Esophagus squamous epithelium (tissue), 5 donors: ENCODE results near the gene NDRG3. TPM values are rescaled to one million over a fixed set of nuclear protein-coding genes. Genes with fewer than 3 reads are reported as not detected.

ENCODE experiments used
- DNase-seq: peaks from one replicate; lab custom pipeline; 2025; lab: John Stamatoyannopoulos, UW
- H3K27ac ChIP-seq, 4 donors: fragments of 200-600 bp; sonication (generic); one replicate each; pipeline ENCODE4 v1.5.1; 2016 to 2019; ENCODE audit warnings: mild to moderate bottlenecking in 1 of 4
- H3K27me3 ChIP-seq, 4 donors: fragments of 200-600 bp; sonication (generic); 1 replicate in 3 of 4; 2 replicates in 1 of 4; pipeline versions ENCODE4 v1.5.1 to v1.6.0; 2017 to 2021; ENCODE audit warnings: antibody characterized with exemption in 1 of 4
- H3K36me3 ChIP-seq, 3 donors: fragments of 200-600 bp; sonication (generic); one replicate each; pipeline ENCODE4 v1.5.1; 2016 to 2019
- H3K4me1 ChIP-seq, 3 donors: fragments of 200-600 bp; sonication (generic); one replicate each; pipeline ENCODE4 v1.5.1; 2017 to 2019
- H3K4me3 ChIP-seq, 4 donors: fragments of 200-600 bp; sonication (generic); 1 replicate in 3 of 4; 2 replicates in 1 of 4; pipeline ENCODE4 v1.5.1; 2016 to 2019; ENCODE audit warnings: mild to moderate bottlenecking in 2 of 4, moderate library complexity in 1 of 4
- H3K9me3 ChIP-seq, 3 donors: fragments of 200-600 bp; sonication (generic); one replicate each; pipeline ENCODE4 v1.5.1; 2016 to 2019
- POLR2A ChIP-seq, 4 donors: fragments of 450-650 bp; IDR thresholded peaks; one replicate each; pipeline ENCODE4 v1.6.1; 2017; ENCODE audit warnings: antibody characterized with exemption in 4 of 4, mild to moderate bottlenecking in 4 of 4, moderate library complexity in 3 of 4
- WGBS, 2 donors: methylation state at CpG; one replicate each; pipeline ENCODE4 v1.1.5; 2018; 5-methylcytosine and 5-hydroxymethylcytosine counted together
- intact Hi-C: fragments of 100-400 bp; cut with DNase I; formaldehyde crosslinking; loops from one replicate; pipeline ENCODE4 v1.15.0; 2022
- total RNA-seq, 4 donors: library from RNA; depleted of rRNA; stranded (reverse); fragments of >200 nt; gene quantifications; one replicate each; pipeline ENCODE4 v1.1.0, GENCODE V29; 2016
- TF ChIP-seq, protein P1 (sequence below), 6 experiments: fragments of 450-650 bp in 4 of 6; fragments of 200-600 bp in 2 of 6; sonication (generic) in 2 of 6; IDR thresholded peaks; one replicate each; pipeline ENCODE4 v1.5.1; 2016 to 2019; ENCODE audit warnings: antibody characterized with exemption in 6 of 6, mild to moderate bottlenecking in 4 of 6, moderate library complexity in 4 of 6
- donor health status: DM: yes; HTN: yes; CAD: no.

The NDRG3 gene
- total RNA-seq, 4 donors from 2014 or later = 13.9 to 23.5 (median 18.1) TPM

DNA sequence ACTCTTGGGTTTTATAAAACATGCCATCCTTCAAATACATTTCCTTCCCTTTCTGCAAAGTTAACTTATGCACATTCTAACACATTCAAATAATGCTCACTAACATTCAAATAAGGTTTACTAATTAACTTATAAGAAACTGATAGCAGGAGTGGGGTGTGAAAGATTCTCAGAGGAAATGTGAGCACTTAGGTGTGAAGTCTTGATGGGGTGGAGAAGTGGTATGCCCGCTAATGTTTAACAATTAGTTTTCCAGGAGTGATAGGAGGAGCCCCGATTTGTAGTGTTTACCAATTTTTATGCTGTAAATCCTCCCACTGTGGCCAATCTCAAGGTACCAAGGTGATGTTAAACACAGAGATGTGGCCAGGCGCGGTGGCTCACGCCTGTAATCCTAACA, 46.0 kb upstream of the NDRG3 start:
- H3K9me3 ChIP-seq = no peaks in the 10 kb centered on the region
- H3K27ac ChIP-seq = no peak overlapping the region
- peaks cover 20 to 97% (median 30%) of the 10 kb centered on the region in 3 donors for H3K36me3 ChIP-seq
- WGBS, 2 donors = 89 to 91% methylated on average over 5 of the region's 5 CpGs
- no peaks in the 10 kb centered on the region for H3K27me3 ChIP-seq
- peaks cover 0 to 7% (median 0%) of the 10 kb centered on the region in 3 donors for H3K4me1 ChIP-seq
- TF ChIP-seq POLR2A (IDR thresholded peaks at IDR 0.05) = no peak
- TF ChIP-seq, protein P1, sequence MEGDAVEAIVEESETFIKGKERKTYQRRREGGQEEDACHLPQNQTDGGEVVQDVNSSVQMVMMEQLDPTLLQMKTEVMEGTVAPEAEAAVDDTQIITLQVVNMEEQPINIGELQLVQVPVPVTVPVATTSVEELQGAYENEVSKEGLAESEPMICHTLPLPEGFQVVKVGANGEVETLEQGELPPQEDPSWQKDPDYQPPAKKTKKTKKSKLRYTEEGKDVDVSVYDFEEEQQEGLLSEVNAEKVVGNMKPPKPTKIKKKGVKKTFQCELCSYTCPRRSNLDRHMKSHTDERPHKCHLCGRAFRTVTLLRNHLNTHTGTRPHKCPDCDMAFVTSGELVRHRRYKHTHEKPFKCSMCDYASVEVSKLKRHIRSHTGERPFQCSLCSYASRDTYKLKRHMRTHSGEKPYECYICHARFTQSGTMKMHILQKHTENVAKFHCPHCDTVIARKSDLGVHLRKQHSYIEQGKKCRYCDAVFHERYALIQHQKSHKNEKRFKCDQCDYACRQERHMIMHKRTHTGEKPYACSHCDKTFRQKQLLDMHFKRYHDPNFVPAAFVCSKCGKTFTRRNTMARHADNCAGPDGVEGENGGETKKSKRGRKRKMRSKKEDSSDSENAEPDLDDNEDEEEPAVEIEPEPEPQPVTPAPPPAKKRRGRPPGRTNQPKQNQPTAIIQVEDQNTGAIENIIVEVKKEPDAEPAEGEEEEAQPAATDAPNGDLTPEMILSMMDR (IDR thresholded peaks at IDR 0.05) = no peak
- intact Hi-C loops = no loop called here
- no peak for DNase-seq
- no peak overlapping the region for H3K4me3 ChIP-seq

DNA sequence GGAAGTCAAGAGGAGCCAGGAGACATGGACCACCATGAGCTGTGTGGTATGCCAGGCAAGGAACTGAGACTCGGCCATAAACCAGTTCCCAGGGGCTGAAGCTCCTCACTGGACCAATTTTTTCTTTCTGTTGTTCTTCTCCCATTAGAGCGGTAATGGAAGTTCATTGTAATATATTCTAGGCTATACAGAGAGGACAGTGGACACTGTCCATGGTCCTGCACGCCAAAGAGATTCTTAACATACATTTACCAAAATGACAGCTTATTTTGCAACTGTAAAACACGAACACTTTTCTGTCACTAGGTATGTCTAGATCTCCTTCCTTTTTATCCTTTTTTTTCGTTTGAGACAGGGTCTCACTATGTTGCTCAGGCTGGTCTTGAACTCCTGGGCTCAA, 40.8 kb upstream of the NDRG3 start:
- no peak for DNase-seq
- WGBS, 2 donors = 76 to 83% methylated on average over 5 of the region's 5 CpGs
- Histone ChIP-seq H3K4me1 (no peaks in the 10 kb centered on the region), H3K36me3 (peaks cover 14 to 88% (median 27%) of the 10 kb centered on the region in 3 donors), H3K27me3 (no peaks in the 10 kb centered on the region), H3K9me3 (no peaks in the 10 kb centered on the region), H3K4me3 (no peak overlapping the region), H3K27ac (no peak overlapping the region)
- intact Hi-C loops = no loop called here
- TF ChIP-seq, protein P1 (IDR thresholded peaks at IDR 0.05) = no peak
- TF ChIP-seq POLR2A (IDR thresholded peaks at IDR 0.05) = no peak

DNA sequence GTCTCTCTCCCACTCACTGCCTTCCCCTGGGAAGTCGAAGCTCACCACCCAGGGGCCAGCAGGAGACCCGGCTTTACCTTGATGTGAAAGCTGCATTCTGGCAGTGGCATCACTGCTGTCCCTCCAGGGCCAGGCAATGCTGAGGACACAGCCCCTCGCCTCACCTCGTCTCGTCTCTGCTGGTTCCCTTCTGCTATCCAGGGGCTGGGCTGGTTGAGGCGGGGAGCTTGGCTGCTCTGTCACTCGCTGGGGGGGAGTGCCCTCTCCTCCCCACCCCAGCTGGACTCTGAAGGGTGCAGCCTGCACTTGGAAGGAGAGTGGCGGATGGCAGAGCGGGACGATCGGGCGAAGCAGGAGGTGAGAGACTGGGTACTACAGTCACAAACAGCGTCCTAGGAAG, 40.4 kb upstream of the NDRG3 start:
- H3K36me3 ChIP-seq = peaks cover 14 to 88% (median 23%) of the 10 kb centered on the region in 3 donors
- H3K4me1 ChIP-seq = no peaks in the 10 kb centered on the region
- no peak overlapping the region for H3K27ac ChIP-seq
- WGBS, 2 donors = 82 to 100% methylated on average over 3 to 4 of the region's 13 CpGs
- no peak for DNase-seq
- H3K9me3 ChIP-seq = no peaks in the 10 kb centered on the region
- H3K4me3 ChIP-seq = no peak overlapping the region
- TF ChIP-seq, protein P1 (IDR thresholded peaks at IDR 0.05) = no peak
- no peak for TF ChIP-seq POLR2A (IDR thresholded peaks at IDR 0.05)
- no peaks in the 10 kb centered on the region for H3K27me3 ChIP-seq
- intact Hi-C loops = no loop called here

DNA sequence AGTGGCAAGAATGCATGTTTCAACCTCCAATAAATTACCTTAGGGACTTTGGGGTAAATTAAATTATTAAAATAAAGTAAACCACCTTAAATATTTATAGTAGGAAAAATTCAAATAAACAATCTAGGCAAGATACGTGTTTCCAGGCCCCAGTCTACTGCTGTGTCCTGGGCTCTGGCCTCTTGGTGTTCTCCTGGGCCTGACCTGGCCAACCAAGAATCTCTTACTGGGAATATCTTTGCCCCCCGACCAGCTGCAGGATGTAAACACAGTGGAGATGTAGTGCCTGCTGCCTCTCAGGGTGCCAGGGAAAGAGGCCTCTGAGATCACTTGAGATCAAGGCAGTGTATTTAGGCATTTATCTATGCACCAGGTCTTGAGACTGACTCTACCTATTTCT, 39.4 kb upstream of the NDRG3 start:
- 78 to 85% methylated on average over 2 of the region's 2 CpGs for WGBS, 2 donors
- DNase-seq = no peak
- TF ChIP-seq POLR2A (IDR thresholded peaks at IDR 0.05) = no peak
- TF ChIP-seq, protein P1 (IDR thresholded peaks at IDR 0.05) = no peak
- no peaks in the 10 kb centered on the region for H3K4me1 ChIP-seq
- no peak overlapping the region for H3K4me3 ChIP-seq
- intact Hi-C loops = no loop called here
- no peaks in the 10 kb centered on the region for H3K27me3 ChIP-seq
- H3K36me3 ChIP-seq = peaks cover 14 to 83% (median 23%) of the 10 kb centered on the region in 3 donors
- no peak overlapping the region for H3K27ac ChIP-seq
- no peaks in the 10 kb centered on the region for H3K9me3 ChIP-seq

DNA sequence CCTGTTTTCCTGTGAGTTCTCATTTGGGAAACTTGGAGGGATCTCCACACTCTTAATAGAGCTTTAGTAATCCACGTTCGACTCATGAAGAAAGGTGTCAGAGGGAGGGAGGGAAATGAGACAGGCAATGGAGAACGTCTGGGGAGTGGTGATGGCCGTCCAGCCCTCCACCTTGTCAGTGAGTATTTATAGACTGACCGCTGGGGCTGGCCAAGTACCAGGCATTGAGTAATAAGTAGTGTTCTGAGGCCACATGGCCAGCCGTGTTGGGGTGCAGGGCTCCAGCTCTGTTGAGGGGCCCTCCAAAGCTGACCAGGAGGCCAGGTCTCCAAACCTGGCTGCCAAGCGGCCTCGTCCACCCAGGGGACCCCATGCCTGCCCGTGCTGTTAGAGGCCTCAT, 39.0 kb upstream of the NDRG3 start:
- TF ChIP-seq, protein P1 (IDR thresholded peaks at IDR 0.05) = no peak
- no peak for TF ChIP-seq POLR2A (IDR thresholded peaks at IDR 0.05)
- intact Hi-C loops = no loop called here
- H3K27ac ChIP-seq = peak overlapping the region in 1 of 4 donors; percentile 18
- no peaks in the 10 kb centered on the region for H3K9me3 ChIP-seq
- H3K4me1 ChIP-seq = no peaks in the 10 kb centered on the region
- 65 to 68% methylated on average over 6 of the region's 9 CpGs for WGBS, 2 donors
- peaks cover 14 to 80% (median 23%) of the 10 kb centered on the region in 3 donors for H3K36me3 ChIP-seq
- H3K27me3 ChIP-seq = no peaks in the 10 kb centered on the region
- no peak for DNase-seq
- H3K4me3 ChIP-seq = no peak overlapping the region
